Endodermal cell (in vitro differentiated cells): ENCODE results near the gene SLC25A12. TPM values are rescaled to one million over a fixed set of nuclear protein-coding genes. Genes with fewer than 3 reads are reported as not detected.
A peak's percentile ranks its signal among the peaks of the same experiment; 100 is the strongest.

Experiments used
- DNase-seq: peaks from one replicate; pipeline ENCODE4 v3.0.0-alpha.2; 2017
- H3K27ac ChIP-seq: 2 replicates; pipeline ENCODE4 v1.5.1; 2013; ENCODE audit warnings: mild to moderate bottlenecking, low read depth, low read length, moderate library complexity
- H3K27me3 ChIP-seq: 2 replicates; pipeline ENCODE4 v1.6.1; 2013; ENCODE audit warnings: mild to moderate bottlenecking, low read length, moderate library complexity; ENCODE audit not compliant: insufficient read depth, control insufficient read depth, poor library complexity, severe bottlenecking
- H3K36me3 ChIP-seq: 2 replicates; pipeline ENCODE4 v1.7.0; 2013; ENCODE audit warnings: mild to moderate bottlenecking, low read length, moderate library complexity; ENCODE audit not compliant: control insufficient read depth, insufficient read depth
- H3K4me1 ChIP-seq: one replicate; pipeline ENCODE4 v1.7.0; 2013; ENCODE audit warnings: low read length; ENCODE audit not compliant: control insufficient read depth, insufficient read depth
- H3K4me3 ChIP-seq: 2 replicates; pipeline ENCODE4 v1.5.1; 2013; ENCODE audit warnings: mild to moderate bottlenecking, low read length, moderate library complexity
- H3K9ac ChIP-seq: 2 replicates; pipeline ENCODE4 v1.6.1; 2013; ENCODE audit warnings: mild to moderate bottlenecking, low read length, moderate library complexity; ENCODE audit not compliant: poor library complexity, severe bottlenecking; ENCODE audit errors: extremely low read depth
- H3K9me3 ChIP-seq: 2 replicates; pipeline ENCODE4 v1.6.1; 2013; ENCODE audit warnings: mild to moderate bottlenecking, low read length, moderate library complexity; ENCODE audit not compliant: control insufficient read depth
- H3K27ac Mint-ChIP-seq: 2 replicates; pipeline ENCODE4 v1.8.0; 2020; ENCODE audit warnings: mixed read lengths
- H3K27me3 Mint-ChIP-seq: 2 replicates; pipeline ENCODE4 v1.8.0; 2021; ENCODE audit warnings: mild to moderate bottlenecking, mixed read lengths; ENCODE audit not compliant: insufficient read depth
- H3K36me3 Mint-ChIP-seq: 2 replicates; pipeline ENCODE4 v1.8.0; 2020; ENCODE audit warnings: low read depth, mixed read lengths
- H3K4me1 Mint-ChIP-seq: 2 replicates; pipeline ENCODE4 v1.8.0; 2020; ENCODE audit warnings: mixed read lengths
- H3K4me3 Mint-ChIP-seq: 2 replicates; pipeline ENCODE4 v1.8.0; 2020; ENCODE audit warnings: mild to moderate bottlenecking, moderate library complexity, mixed read lengths
- H3K9me3 Mint-ChIP-seq: 2 replicates; pipeline ENCODE4 v1.8.0; 2020; ENCODE audit warnings: mild to moderate bottlenecking, mixed read lengths
- WGBS, 2 experiments: methylation state at CpG; one replicate each; pipeline versions ENCODE4 v1.1.5 to v1.1.7; 2013; ENCODE audit warnings: missing lambda C conversion rate in 2 of 2, mixed read lengths in 1 of 2; ENCODE audit not compliant: insufficient coverage in 1 of 2, insufficient read length in 1 of 2; 5-methylcytosine and 5-hydroxymethylcytosine counted together
- total RNA-seq, 2 donors: library from RNA; stranded (reverse); fragmentation: NEBNext Ultra II Directional in 1 of 2; extraction: Animal tissue kit (Norgen Biotek cat#: 25700) in 1 of 2; gene quantifications; 2 replicates in 1 of 2; 3 replicates in 1 of 2; pipeline ENCODE4 v1.2.1, GENCODE V29; 2021
- TF ChIP-seq, protein P1 (sequence below): fragments of 200-600 bp; sonication (generic); conservative IDR thresholded peaks from 2 replicates; pipeline ENCODE4 v1.5.0; 2021; ENCODE audit warnings: antibody characterized with exemption, mild to moderate bottlenecking

The SLC25A12 gene
- total RNA-seq, 2 donors from 2014 or later: 0.55 to 3.1 TPM

DNA sequence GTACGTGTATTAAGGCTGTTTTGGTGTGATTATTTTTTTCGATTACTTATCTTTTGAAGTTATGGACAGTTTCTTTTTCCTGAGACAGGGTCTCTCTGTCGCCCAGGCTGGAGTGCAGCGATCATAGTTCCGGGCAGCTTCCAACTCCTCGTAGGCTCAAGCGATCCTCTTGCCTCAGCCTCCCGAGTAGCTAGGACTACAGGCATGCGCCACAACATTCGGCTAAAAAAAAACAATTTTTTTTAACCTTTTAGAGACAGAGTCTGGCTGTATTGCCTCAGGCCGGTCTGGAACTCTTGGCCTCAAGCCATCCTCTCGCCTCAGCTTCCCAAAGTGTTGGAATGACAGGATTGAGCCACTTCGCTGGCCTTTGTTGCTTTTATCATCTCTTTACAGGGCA lies 29.2 kb upstream of the SLC25A12 start:
- DNase-seq: no peak
- H3K4me1 Mint-ChIP-seq: peaks cover 8% of the 10 kb centered on the region
- H3K27me3 ChIP-seq: no peaks in the 10 kb centered on the region
- peaks cover 22% of the 10 kb centered on the region for H3K36me3 ChIP-seq
- no peaks in the 10 kb centered on the region for H3K4me1 ChIP-seq
- TF ChIP-seq, protein P1, sequence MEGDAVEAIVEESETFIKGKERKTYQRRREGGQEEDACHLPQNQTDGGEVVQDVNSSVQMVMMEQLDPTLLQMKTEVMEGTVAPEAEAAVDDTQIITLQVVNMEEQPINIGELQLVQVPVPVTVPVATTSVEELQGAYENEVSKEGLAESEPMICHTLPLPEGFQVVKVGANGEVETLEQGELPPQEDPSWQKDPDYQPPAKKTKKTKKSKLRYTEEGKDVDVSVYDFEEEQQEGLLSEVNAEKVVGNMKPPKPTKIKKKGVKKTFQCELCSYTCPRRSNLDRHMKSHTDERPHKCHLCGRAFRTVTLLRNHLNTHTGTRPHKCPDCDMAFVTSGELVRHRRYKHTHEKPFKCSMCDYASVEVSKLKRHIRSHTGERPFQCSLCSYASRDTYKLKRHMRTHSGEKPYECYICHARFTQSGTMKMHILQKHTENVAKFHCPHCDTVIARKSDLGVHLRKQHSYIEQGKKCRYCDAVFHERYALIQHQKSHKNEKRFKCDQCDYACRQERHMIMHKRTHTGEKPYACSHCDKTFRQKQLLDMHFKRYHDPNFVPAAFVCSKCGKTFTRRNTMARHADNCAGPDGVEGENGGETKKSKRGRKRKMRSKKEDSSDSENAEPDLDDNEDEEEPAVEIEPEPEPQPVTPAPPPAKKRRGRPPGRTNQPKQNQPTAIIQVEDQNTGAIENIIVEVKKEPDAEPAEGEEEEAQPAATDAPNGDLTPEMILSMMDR: no peak
- peak overlapping the region; percentile 95 for H3K27ac Mint-ChIP-seq
- H3K27me3 Mint-ChIP-seq: no peaks in the 10 kb centered on the region
- H3K36me3 Mint-ChIP-seq: peaks cover 15% of the 10 kb centered on the region
- peak overlapping the region; percentile 91 for H3K27ac ChIP-seq
- peak overlapping the region; percentile 94 for H3K9ac ChIP-seq
- no peaks in the 10 kb centered on the region for H3K9me3 Mint-ChIP-seq
- peak overlapping the region; percentile 85 for H3K4me3 Mint-ChIP-seq
- WGBS, 2 experiments: 62 to 65% methylated on average over 10 to 13 of the region's 13 CpGs
- H3K4me3 ChIP-seq: peak overlapping the region; percentile 98
- no peaks in the 10 kb centered on the region for H3K9me3 ChIP-seq

DNA sequence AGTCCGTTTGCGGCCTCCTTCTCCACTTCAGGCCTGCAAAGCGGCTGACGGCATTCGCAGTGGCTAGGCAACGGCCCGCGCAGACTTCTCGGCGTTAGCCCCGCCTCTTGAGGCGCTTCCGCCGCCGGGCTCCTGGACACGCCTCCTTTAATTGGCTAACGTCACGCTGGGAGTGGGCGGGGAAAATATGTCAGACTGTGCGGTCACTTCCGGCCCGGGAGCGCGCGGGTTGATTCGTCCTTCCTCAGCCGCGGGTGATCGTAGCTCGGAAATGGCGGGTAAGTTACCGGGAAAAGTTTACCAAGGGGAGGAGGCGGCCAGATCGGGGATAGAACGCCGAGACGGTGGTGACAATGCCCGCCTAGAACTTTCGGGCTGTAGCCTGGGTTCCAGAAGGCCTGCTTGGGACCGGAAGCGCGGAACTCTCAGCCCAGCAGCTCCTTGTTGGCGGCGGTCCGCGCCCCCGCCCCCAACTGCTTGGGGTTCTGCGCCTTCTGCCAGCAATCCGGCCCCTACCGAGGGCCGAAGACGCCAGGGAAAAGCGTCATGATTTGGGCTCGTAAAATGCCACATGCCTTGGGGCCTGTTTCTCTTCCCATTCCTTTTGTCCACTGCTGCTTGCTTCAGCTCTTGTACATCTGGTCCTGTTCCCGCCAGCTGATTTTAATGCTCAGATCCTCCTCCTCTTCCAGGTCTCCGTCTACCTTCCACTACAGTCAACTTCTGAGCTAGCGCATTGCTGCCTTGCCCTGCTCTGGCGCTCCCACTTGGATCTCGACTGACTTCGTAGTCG lies 28.4 kb upstream of the SLC25A12 start, which contains the start of gene HAT1:
TSS of gene HAT1 (plus strand) at position 232 of the 793 bp plus-strand sequence. CDS start at position 272, 40 bp downstream.
- Histone ChIP-seq H3K9me3 (no peaks in the 10 kb centered on the region), H3K9ac (peak within 1 kb of the TSS; percentile 94), H3K4me3 (peak within 1 kb of the TSS; percentile 98), H3K4me1 (no peaks in the 10 kb centered on the region), H3K36me3 (peaks cover 17% of the 10 kb centered on the region), H3K27me3 (no peaks in the 10 kb centered on the region), H3K27ac (peak within 1 kb of the TSS; percentile 91)
- Mint-ChIP-seq H3K4me1 (peaks cover 8% of the 10 kb centered on the region), H3K27ac (peak within 1 kb of the TSS; percentile 95), H3K9me3 (no peaks in the 10 kb centered on the region), H3K27me3 (no peaks in the 10 kb centered on the region), H3K4me3 (peak within 1 kb of the TSS; percentile 85), H3K36me3 (peaks cover 15% of the 10 kb centered on the region)
- DNase-seq: peak; percentile 99
- TF ChIP-seq, protein P1: no peak
- WGBS, 2 experiments: 0 to 1% methylated on average over 43 to 61 of the region's 61 CpGs

DNA sequence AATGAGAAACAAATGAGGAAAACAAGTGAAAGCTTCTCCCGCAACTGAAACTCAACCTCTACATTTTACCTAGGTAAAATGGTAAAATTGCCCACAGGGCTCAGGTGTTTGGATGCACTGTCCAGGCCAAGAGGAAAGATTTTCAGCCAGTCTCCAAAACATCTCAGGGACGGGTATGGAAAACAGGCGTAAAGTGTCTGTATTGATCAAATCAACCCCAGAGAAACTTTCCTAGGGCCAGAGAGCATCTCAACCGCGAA lies 27.9 kb upstream of the SLC25A12 start:
- TF ChIP-seq, protein P1: no peak
- no peak for DNase-seq
- Mint-ChIP-seq H3K4me3 (peak overlapping the region; percentile 85), H3K27ac (peak overlapping the region; percentile 89), H3K4me1 (peaks cover 8% of the 10 kb centered on the region), H3K27me3 (no peaks in the 10 kb centered on the region), H3K9me3 (no peaks in the 10 kb centered on the region), H3K36me3 (peaks cover 10% of the 10 kb centered on the region)
- Histone ChIP-seq H3K27ac (peak overlapping the region; percentile 9), H3K9me3 (no peaks in the 10 kb centered on the region), H3K4me1 (no peaks in the 10 kb centered on the region), H3K36me3 (peaks cover 13% of the 10 kb centered on the region), H3K27me3 (no peaks in the 10 kb centered on the region), H3K9ac (peak overlapping the region; percentile 94), H3K4me3 (peak overlapping the region; percentile 98)
- 0 to 25% methylated on average over 3 to 5 of the region's 5 CpGs for WGBS, 2 experiments
